IMR-90 (cell line): ENCODE data around the gene ADARB2. TPM values are rescaled to one million over a fixed set of nuclear protein-coding genes. Genes with fewer than 3 reads are reported as not detected.

Experiments used
- ATAC-seq: fragments of 200-7000 bp; cut with Tn5 transposase; 2 replicates; pipeline ENCODE4 v1.9.1; 2020; ENCODE audit warnings: low read depth, mild to moderate bottlenecking, moderate library complexity
- BruUV-seq: library from RNA; stranded (reverse); fragments of 400-500 nt; replicated peaks from 2 replicates; lab custom pipeline; 2021; lab: Mats Ljungman, UMichigan
- CTCF ChIA-PET: fragments of 300-600 bp; formaldehyde crosslinking; extraction: SDS; loops from one replicate; lab custom pipeline; 2021; ENCODE audit warnings: antibody characterized with exemption; lab: Yijun Ruan, JAX
- POLR2A ChIA-PET: fragments of 300-600 bp; sonication (Branson Sonifier 250); formaldehyde crosslinking; loops from one replicate; lab custom pipeline; 2022; ENCODE audit warnings: antibody characterized with exemption; ENCODE audit not compliant: unreplicated experiment; lab: Charles Lee
- DNase-seq: peaks from one replicate; pipeline ENCODE4 v3.0.0; 2013
- H2AFZ ChIP-seq: replicated peaks from 2 replicates; pipeline ENCODE3; 2013; ENCODE audit warnings: low read length, mild to moderate bottlenecking; ENCODE audit not compliant: poor library complexity
- H2AK5ac ChIP-seq: 2 replicates; pipeline ENCODE4 v1.6.1; 2013; ENCODE audit warnings: low read depth, low read length, inconsistent platforms
- H2AK9ac ChIP-seq: replicated peaks from 2 replicates; pipeline ENCODE3; 2013; ENCODE audit warnings: mild to moderate bottlenecking, low read depth, low read length, moderate library complexity; ENCODE audit not compliant: poor library complexity
- H2BK120ac ChIP-seq: 2 replicates; pipeline ENCODE4 v1.6.1; 2013; ENCODE audit warnings: low read depth, low read length, inconsistent platforms
- H2BK15ac ChIP-seq: 3 replicates; pipeline ENCODE4 v1.6.1; 2013; ENCODE audit warnings: low read depth, low read length, inconsistent platforms
- H2BK20ac ChIP-seq: 2 replicates; pipeline ENCODE4 v1.6.1; 2013; ENCODE audit warnings: low read depth, mild to moderate bottlenecking, inconsistent platforms, low read length, moderate library complexity
- H2BK5ac ChIP-seq: 2 replicates; pipeline ENCODE4 v1.6.1; 2013; ENCODE audit warnings: mild to moderate bottlenecking, low read depth, low read length, inconsistent platforms; ENCODE audit not compliant: poor library complexity, severe bottlenecking
- H3K14ac ChIP-seq: replicated peaks from 2 replicates; pipeline ENCODE4 v1.6.1; 2013; ENCODE audit warnings: low read depth, low read length, inconsistent platforms
- H3K18ac ChIP-seq: 2 replicates; pipeline ENCODE4 v1.6.1; 2013; ENCODE audit warnings: low read depth, low read length, control low read depth
- H3K23ac ChIP-seq: 2 replicates; pipeline ENCODE4 v1.6.1; 2013; ENCODE audit warnings: low read depth, low read length, inconsistent platforms
- H3K27ac ChIP-seq: 2 replicates; pipeline ENCODE4 v1.5.1; 2013; ENCODE audit warnings: mild to moderate bottlenecking, control low read depth, low read length; ENCODE audit not compliant: insufficient read depth
- H3K27me3 ChIP-seq: 2 replicates; pipeline ENCODE4 v1.6.1; 2013; ENCODE audit warnings: low read length; ENCODE audit not compliant: control insufficient read depth, insufficient read depth
- H3K36me3 ChIP-seq: 2 replicates; pipeline ENCODE4 v1.6.1; 2013; ENCODE audit warnings: low read length, mixed read lengths; ENCODE audit not compliant: control insufficient read depth, insufficient read depth
- H3K4ac ChIP-seq: 2 replicates; pipeline ENCODE4 v1.6.1; 2013; ENCODE audit warnings: low read depth, low read length, inconsistent platforms
- H3K4me1 ChIP-seq: 2 replicates; pipeline ENCODE4 v1.6.1; 2013; ENCODE audit warnings: low read length, mixed read lengths; ENCODE audit not compliant: control insufficient read depth, insufficient read depth
- H3K4me2 ChIP-seq: 2 replicates; pipeline ENCODE4 v1.6.1; 2013; ENCODE audit warnings: low read depth, mild to moderate bottlenecking, control low read depth, low read length, moderate library complexity
- H3K4me3 ChIP-seq: 2 replicates; pipeline ENCODE4 v1.5.1; 2013; ENCODE audit warnings: low read depth, mild to moderate bottlenecking, control low read depth, low read length, moderate library complexity; ENCODE audit not compliant: insufficient read depth
- H3K56ac ChIP-seq: 2 replicates; pipeline ENCODE4 v1.6.1; 2013; ENCODE audit warnings: low read length, inconsistent platforms; ENCODE audit not compliant: insufficient read depth; ENCODE audit errors: extremely low read depth
- H3K79me1 ChIP-seq, 2 experiments: 2 replicates each; pipeline ENCODE4 v1.6.1; 2013; ENCODE audit warnings: low read length in 2 of 2, inconsistent platforms in 1 of 2, low read depth in 1 of 2
- H3K9ac ChIP-seq: 2 replicates; pipeline ENCODE4 v1.6.1; 2013; ENCODE audit warnings: low read depth, low read length, control low read depth
- H3K9me1 ChIP-seq: 2 replicates; pipeline ENCODE4 v1.6.1; 2013; ENCODE audit warnings: low read length, inconsistent platforms; ENCODE audit not compliant: insufficient read depth
- H3K9me3 ChIP-seq: 2 replicates; pipeline ENCODE4 v1.6.1; 2013; ENCODE audit warnings: low read length; ENCODE audit not compliant: control insufficient read depth, insufficient read depth
- H4K20me1 ChIP-seq: 2 replicates; pipeline ENCODE4 v1.6.1; 2013; ENCODE audit warnings: low read length, inconsistent platforms; ENCODE audit not compliant: insufficient read depth
- H4K5ac ChIP-seq: 2 replicates; pipeline ENCODE4 v1.6.1; 2013; ENCODE audit warnings: mild to moderate bottlenecking, low read depth, low read length, control low read depth
- H4K8ac ChIP-seq, 2 experiments: 2 replicates each; pipeline ENCODE4 v1.6.1; 2013; ENCODE audit warnings: low read depth in 2 of 2, low read length in 2 of 2, control low read depth in 1 of 2, inconsistent platforms in 1 of 2
- H4K91ac ChIP-seq: 2 replicates; pipeline ENCODE4 v1.6.1; 2013; ENCODE audit warnings: low read depth, low read length, inconsistent platforms; ENCODE audit not compliant: insufficient read depth
- BHLHE40 ChIP-seq: fragments of 150-350 bp; IDR thresholded peaks from 2 replicates; pipeline ENCODE4 v1.6.1; 2016; ENCODE audit warnings: mild to moderate bottlenecking, low read depth, low read length
- CEBPB ChIP-seq: IDR thresholded peaks from 2 replicates; pipeline ENCODE4 v1.6.1; 2012; ENCODE audit warnings: low read depth, low read length, improper control_type of control experiment
- CHD1 ChIP-seq: IDR thresholded peaks from 2 replicates; pipeline ENCODE4 v1.6.1; 2012; ENCODE audit warnings: low read depth, low read length, improper control_type of control experiment
- CTCF ChIP-seq: conservative IDR thresholded peaks from 2 replicates; pipeline ENCODE4 v1.5.1; 2012; ENCODE audit warnings: mild to moderate bottlenecking, low read depth, low read length, improper control_type of control experiment
- FOS ChIP-seq: fragments of 150-350 bp; IDR thresholded peaks from 2 replicates; pipeline ENCODE4 v1.6.1; 2016; ENCODE audit warnings: low read depth, low read length
- MAFK ChIP-seq: IDR thresholded peaks from 2 replicates; pipeline ENCODE4 v1.6.1; 2012; ENCODE audit warnings: low read depth, low read length, improper control_type of control experiment
- MAZ ChIP-seq: IDR thresholded peaks from 2 replicates; pipeline ENCODE4 v1.6.1; 2012; ENCODE audit warnings: low read depth, mild to moderate bottlenecking, low read length, improper control_type of control experiment, moderate library complexity, borderline replicate concordance
- MXI1 ChIP-seq: IDR thresholded peaks from 2 replicates; pipeline ENCODE4 v1.6.1; 2012; ENCODE audit warnings: low read depth, mild to moderate bottlenecking, low read length, moderate library complexity, borderline replicate concordance
- NFE2L2 ChIP-seq: fragments of 150-350 bp; IDR thresholded peaks from 2 replicates; pipeline ENCODE4 v1.6.1; 2016; ENCODE audit warnings: low read depth, mild to moderate bottlenecking, low read length
- POLR2A ChIP-seq: IDR thresholded peaks from 2 replicates; pipeline ENCODE4 v1.6.1; 2012; ENCODE audit warnings: mild to moderate bottlenecking, low read depth, low read length
- RAD21 ChIP-seq: IDR thresholded peaks from 2 replicates; pipeline ENCODE4 v1.6.1; 2012; ENCODE audit warnings: low read length, improper control_type of control experiment
- RCOR1 ChIP-seq: IDR thresholded peaks from 2 replicates; pipeline ENCODE4 v1.6.1; 2012; ENCODE audit warnings: mild to moderate bottlenecking, low read length, improper control_type of control experiment; ENCODE audit not compliant: insufficient replicate concordance
- RFX5 ChIP-seq: IDR thresholded peaks from 2 replicates; pipeline ENCODE4 v1.8.0; 2012; ENCODE audit warnings: low read depth, mild to moderate bottlenecking, low read length, moderate library complexity
- SMC3 ChIP-seq: fragments of 150-350 bp; IDR thresholded peaks from 2 replicates; pipeline ENCODE4 v1.6.1; 2016; ENCODE audit warnings: low read depth, mild to moderate bottlenecking, antibody characterized with exemption, low read length, moderate library complexity
- USF2 ChIP-seq: fragments of 150-350 bp; IDR thresholded peaks from 2 replicates; pipeline ENCODE4 v1.6.1; 2017; ENCODE audit warnings: mild to moderate bottlenecking, antibody characterized with exemption, low read length, low read depth
- WGBS, 2 experiments: methylation state at CpG; one replicate each; pipeline versions ENCODE4 v1.1.5 to v1.1.7; 2013; ENCODE audit warnings: missing lambda C conversion rate in 2 of 2; ENCODE audit not compliant: insufficient read length in 1 of 2; ENCODE audit errors: extremely low coverage in 2 of 2; 5-methylcytosine and 5-hydroxymethylcytosine counted together
- dilution Hi-C: fragments of 300-500 bp; cut with HindIII; formaldehyde crosslinking; loops from one replicate; pipeline ENCODE4 v1.14.3; 2018; ENCODE audit warnings: low sequenced_read_pairs; ENCODE audit not compliant: unreplicated experiment
- in situ Hi-C: fragments of 300-500 bp; cut with MboI; formaldehyde crosslinking; loops from 3 replicates; pipeline ENCODE4 v1.14.3; 2019; ENCODE audit warnings: low sequenced_read_pairs, inconsistent platforms, mixed read lengths
- intact Hi-C: fragments of 100-400 bp; cut with micrococcal nuclease; formaldehyde crosslinking; loops from 2 replicates; pipeline ENCODE4 v1.10.0; 2022
- polyA plus RNA-seq, 3 experiments: library from polyadenylated mRNA; depleted of rRNA; stranded (reverse); fragments of >200 nt; gene quantifications; 2 replicates each; pipeline ENCODE4 v1.2.3, GENCODE V29; 2012; ENCODE audit warnings: low replicate concordance in 1 of 3
- total RNA-seq: library from RNA; depleted of rRNA; stranded (reverse); fragments of >200 nt; gene quantifications from 2 replicates; pipeline ENCODE4 v1.2.3, GENCODE V29; 2012
- TF ChIP-seq, protein P1 (sequence below): fragments of 150-350 bp; IDR thresholded peaks from 2 replicates; pipeline ENCODE4 v1.6.1; 2016; ENCODE audit warnings: low read depth, mild to moderate bottlenecking, low read length, moderate library complexity, borderline replicate concordance

ADARB2 gene
- total and polyA plus RNA-seq, 2 of the 4 experiments (the other 2 are of a cell fraction), result not detected

DNA sequence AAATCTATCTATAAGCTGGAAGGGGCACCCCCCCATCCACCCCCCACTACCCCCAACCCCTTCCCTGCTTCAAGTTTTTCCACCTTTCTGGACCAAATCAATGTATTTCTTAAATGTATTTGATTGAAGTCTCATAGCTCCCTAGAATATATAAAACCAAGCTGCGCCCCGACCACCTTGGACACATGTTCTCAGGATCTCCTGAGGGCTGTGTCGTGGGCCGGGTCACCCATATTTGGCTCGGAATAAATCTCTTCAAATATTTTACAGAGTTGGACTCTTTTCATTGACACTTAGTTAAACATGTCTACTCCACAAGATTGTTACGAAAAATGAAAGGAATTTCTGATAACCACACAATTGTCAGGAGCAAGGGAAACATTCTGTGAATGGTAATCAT lies 215.6 kb downstream of the ADARB2 start:
- Histone ChIP-seq H3K4me1 (no peaks in the 10 kb centered on the region), H3K79me1 (no peaks in the 10 kb centered on the region), H3K27ac (no peak overlapping the region), H2AK5ac (no peak overlapping the region), H2BK15ac (no peak overlapping the region), H3K4ac (no peak overlapping the region), H4K5ac (no peak overlapping the region), H3K56ac (no peak overlapping the region), H3K23ac (no peak overlapping the region), H3K9ac (no peak overlapping the region), H2AFZ (no peak overlapping the region), H4K20me1 (no peaks in the 10 kb centered on the region), H3K4me3 (no peak overlapping the region), H3K18ac (no peak overlapping the region), H4K91ac (no peak overlapping the region), H3K9me1 (no peaks in the 10 kb centered on the region), H3K14ac (no peak overlapping the region), H4K8ac (no peak overlapping the region), H2AK9ac (no peak overlapping the region), H3K36me3 (no peaks in the 10 kb centered on the region), H3K9me3 (peaks cover 42% of the 10 kb centered on the region), H2BK5ac (no peak overlapping the region), H3K4me2 (no peak overlapping the region), H2BK20ac (no peak overlapping the region), H2BK120ac (no peak overlapping the region), H3K27me3 (no peaks in the 10 kb centered on the region)
- intact Hi-C loops, result no loop called here
- ATAC-seq (no peak), DNase-seq (no peak)
- ChIA-PET POLR2A (no interaction called here), CTCF (no interaction called here)
- no CpG with 5 or more reads among the region's 6 CpGs for WGBS, 2 experiments
- no peak for TF ChIP-seq MAFK
- no peak for TF ChIP-seq RCOR1
- TF ChIP-seq MXI1, result no peak
- no peak for TF ChIP-seq SMC3
- TF ChIP-seq, protein P1, sequence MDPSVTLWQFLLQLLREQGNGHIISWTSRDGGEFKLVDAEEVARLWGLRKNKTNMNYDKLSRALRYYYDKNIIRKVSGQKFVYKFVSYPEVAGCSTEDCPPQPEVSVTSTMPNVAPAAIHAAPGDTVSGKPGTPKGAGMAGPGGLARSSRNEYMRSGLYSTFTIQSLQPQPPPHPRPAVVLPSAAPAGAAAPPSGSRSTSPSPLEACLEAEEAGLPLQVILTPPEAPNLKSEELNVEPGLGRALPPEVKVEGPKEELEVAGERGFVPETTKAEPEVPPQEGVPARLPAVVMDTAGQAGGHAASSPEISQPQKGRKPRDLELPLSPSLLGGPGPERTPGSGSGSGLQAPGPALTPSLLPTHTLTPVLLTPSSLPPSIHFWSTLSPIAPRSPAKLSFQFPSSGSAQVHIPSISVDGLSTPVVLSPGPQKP, result no peak
- no peak for TF ChIP-seq BHLHE40
- no peak for TF ChIP-seq POLR2A
- TF ChIP-seq RAD21, result no peak
- no peak for TF ChIP-seq FOS
- TF ChIP-seq CHD1, result no peak
- TF ChIP-seq CEBPB, result no peak
- TF ChIP-seq RFX5, result no peak
- TF ChIP-seq MAZ, result no peak
- TF ChIP-seq CTCF, result no peak
- no peak for TF ChIP-seq NFE2L2
- TF ChIP-seq USF2, result no peak
- in situ Hi-C loops, result no loop called here
- no TSS peak for BruUV-seq
- dilution Hi-C loops, result no loop called here
